K562 (cell line): ENCODE results near the gene SGIP1. TPM values are rescaled to one million over a fixed set of nuclear protein-coding genes. Genes with fewer than 3 reads are reported as not detected.

Source experiments
- ARID1B ChIP-seq: fragments of 450-650 bp; IDR thresholded peaks from 2 replicates; pipeline ENCODE4 v1.6.1; 2016; ENCODE audit warnings: antibody characterized with exemption, mild to moderate bottlenecking, inconsistent platforms
- CBX3 ChIP-seq, 2 experiments: IDR thresholded peaks; 1 replicate in 1 of 2; 2 replicates in 1 of 2; pipeline ENCODE4 v1.6.1; 2012; ENCODE audit warnings: inconsistent platforms in 2 of 2, low read length in 2 of 2, borderline replicate concordance in 1 of 2, control low read depth in 1 of 2
- LCOR ChIP-seq: sonication (generic); formaldehyde crosslinking; IDR thresholded peaks from 2 replicates; pipeline ENCODE4 v1.8.0; 2022; ENCODE audit warnings: mild to moderate bottlenecking, missing genetic modification reagents
- LEF1 ChIP-seq: fragments of 450-650 bp; IDR thresholded peaks from 2 replicates; pipeline ENCODE4 v1.6.1; 2016; ENCODE audit warnings: mild to moderate bottlenecking
- MED1 ChIP-seq: sonication (generic); formaldehyde crosslinking; IDR thresholded peaks from 2 replicates; pipeline ENCODE4 v1.8.1; 2023; ENCODE audit warnings: missing genetic modification reagents, borderline replicate concordance
- NUFIP1 ChIP-seq: fragments of 450-650 bp; IDR thresholded peaks from 2 replicates; pipeline ENCODE4 v1.6.1; 2018; ENCODE audit not compliant: partially characterized antibody
- RBM25 ChIP-seq: fragments of 200-400 bp; formaldehyde crosslinking; IDR thresholded peaks from 2 replicates; pipeline ENCODE4 v1.6.1; 2018; ENCODE audit warnings: low read length, low read depth, moderate library complexity; ENCODE audit not compliant: severe bottlenecking
- REST ChIP-seq, 2 experiments: fragments of 450-650 bp; formaldehyde crosslinking in 1 of 2; IDR thresholded peaks; 2 replicates each; pipeline versions ENCODE4 v1.4.0 to v1.6.1; 2014 to 2020; ENCODE audit warnings: mild to moderate bottlenecking in 2 of 2, borderline replicate concordance in 1 of 2, low read depth in 1 of 2
- SMAD3 ChIP-seq: fragments of 450-650 bp; formaldehyde crosslinking; conservative IDR thresholded peaks from 2 replicates; pipeline ENCODE4 v1.4.0; 2020; ENCODE audit warnings: mild to moderate bottlenecking
- SMARCC2 ChIP-seq: fragments of 450-650 bp; IDR thresholded peaks from 2 replicates; pipeline ENCODE4 v1.6.1; 2017; ENCODE audit warnings: antibody characterized with exemption, moderate library complexity, mild to moderate bottlenecking, low read depth
- TAF9B ChIP-seq: fragments of 450-650 bp; IDR thresholded peaks from 2 replicates; pipeline ENCODE4 v1.6.1; 2018; ENCODE audit warnings: mild to moderate bottlenecking; ENCODE audit not compliant: partially characterized antibody
- TAL1 ChIP-seq: fragments of 450-650 bp; IDR thresholded peaks from 2 replicates; pipeline ENCODE4 v1.6.1; 2016; ENCODE audit warnings: mild to moderate bottlenecking
- TRIM24 ChIP-seq, 2 experiments: fragments of 450-650 bp; IDR thresholded peaks; 2 replicates each; pipeline ENCODE4 v1.6.1; 2016
- ZKSCAN8 ChIP-seq: fragments of 200-800 bp; sonication (Bioruptor generic); IDR thresholded peaks from 2 replicates; pipeline ENCODE4 v1.6.1; 2016; ENCODE audit warnings: missing genetic modification characterization, missing compliant biosample characterization
- polyA plus RNA-seq, 8 experiments: library from polyadenylated mRNA; depleted of rRNA in 4 of 8; stranded (reverse) in 5 of 8; unstranded in 3 of 8; fragments of >200 nt; fragmentation: Nextera tagmentation in 2 of 8; fragmentation: Illumina TruSeq in 1 of 8; extraction: Ambion mirVana in 2 of 8; extraction: Trizol in 1 of 8; gene quantifications; 2 replicates each; pipeline versions ENCODE4 v1.2.1 to v1.2.3, GENCODE V29; 2011 to 2014; ENCODE audit warnings: inconsistent platforms in 1 of 8, missing spikeins in 1 of 8
- total RNA-seq, 7 experiments: library from RNA; depleted of rRNA in 6 of 7; stranded (reverse); fragments of >200 nt in 6 of 7; fragmentation: Illumina TruSeq in 2 of 7; extraction: Trizol in 2 of 7; gene quantifications; 2 replicates each; pipeline versions ENCODE4 v1.2.1 to v1.2.3, GENCODE V29; 2011 to 2021; ENCODE audit warnings: low replicate concordance in 1 of 7
- TF ChIP-seq, protein P1 (sequence below): fragments of 200-400 bp; formaldehyde crosslinking; IDR thresholded peaks from 2 replicates; pipeline ENCODE4 v1.6.1; 2017; ENCODE audit warnings: mild to moderate bottlenecking, low read depth, low read length, moderate library complexity
- TF ChIP-seq, protein P2 (sequence below), 3 experiments: IDR thresholded peaks in 2 of 3; conservative IDR thresholded peaks in 1 of 3; 2 replicates each; pipeline ENCODE4 v1.5.1; 2011 to 2012; ENCODE audit warnings: low read length in 3 of 3, mild to moderate bottlenecking in 3 of 3, control low read depth in 2 of 3, improper control_type of control experiment in 1 of 3, inconsistent platforms in 1 of 3, low read depth in 1 of 3, mixed read lengths in 1 of 3, moderate library complexity in 1 of 3; ENCODE audit not compliant: insufficient read depth in 2 of 3

Gene SGIP1
- total and polyA plus RNA-seq, 9 of the 15 experiments (the other 6 are each of a cell fraction or from before 2014, with no cell fraction given): 0.07 to 0.35 TPM; not detected in 7

DNA sequence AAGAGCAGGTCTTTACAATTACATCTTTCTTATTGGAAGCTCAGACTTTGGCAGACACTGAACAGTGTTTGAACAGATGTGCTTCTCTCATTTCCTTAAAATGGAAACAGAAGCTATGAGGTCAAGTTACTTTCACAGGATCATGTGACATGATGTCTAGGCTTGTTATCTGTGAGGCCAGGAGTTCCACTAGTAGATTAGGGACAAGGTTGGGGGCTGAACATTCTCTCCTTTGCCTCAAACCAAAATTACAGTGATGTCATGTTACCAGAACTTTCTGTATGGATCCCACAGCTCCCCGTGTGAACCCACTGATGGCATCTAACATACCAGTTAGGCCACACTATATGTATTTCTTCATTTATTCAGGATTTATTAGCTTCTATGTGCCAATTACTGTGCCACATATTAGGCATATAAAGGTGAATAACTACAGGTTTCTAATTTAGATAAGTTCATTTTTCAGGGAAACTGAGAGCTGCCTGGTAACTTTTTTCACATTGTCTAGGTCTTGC is 224.3 kb downstream of the SGIP1 start (continued):
- TF ChIP-seq, protein P1, sequence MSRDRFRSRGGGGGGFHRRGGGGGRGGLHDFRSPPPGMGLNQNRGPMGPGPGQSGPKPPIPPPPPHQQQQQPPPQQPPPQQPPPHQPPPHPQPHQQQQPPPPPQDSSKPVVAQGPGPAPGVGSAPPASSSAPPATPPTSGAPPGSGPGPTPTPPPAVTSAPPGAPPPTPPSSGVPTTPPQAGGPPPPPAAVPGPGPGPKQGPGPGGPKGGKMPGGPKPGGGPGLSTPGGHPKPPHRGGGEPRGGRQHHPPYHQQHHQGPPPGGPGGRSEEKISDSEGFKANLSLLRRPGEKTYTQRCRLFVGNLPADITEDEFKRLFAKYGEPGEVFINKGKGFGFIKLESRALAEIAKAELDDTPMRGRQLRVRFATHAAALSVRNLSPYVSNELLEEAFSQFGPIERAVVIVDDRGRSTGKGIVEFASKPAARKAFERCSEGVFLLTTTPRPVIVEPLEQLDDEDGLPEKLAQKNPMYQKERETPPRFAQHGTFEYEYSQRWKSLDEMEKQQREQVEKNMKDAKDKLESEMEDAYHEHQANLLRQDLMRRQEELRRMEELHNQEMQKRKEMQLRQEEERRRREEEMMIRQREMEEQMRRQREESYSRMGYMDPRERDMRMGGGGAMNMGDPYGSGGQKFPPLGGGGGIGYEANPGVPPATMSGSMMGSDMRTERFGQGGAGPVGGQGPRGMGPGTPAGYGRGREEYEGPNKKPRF: no peak
- TF ChIP-seq LEF1 (peak; percentile 95), SMARCC2 (peak; percentile 80), RBM25 (no peak), TAF9B (peak; percentile 54), MED1 (no peak), TRIM24 (IDR thresholded peaks at IDR 0.05) (peak; percentile 82 to 86), ARID1B (peak; percentile 97), SMAD3 (CRISPR knock-in tag) (no peak), NUFIP1 (no peak), LCOR (CRISPR knock-in tag) (peak; percentile 86), ZKSCAN8 (CRISPR knock-in tag) (no peak; the same call in 1 of the 2 replicates), TAL1 (peak; percentile 91), CBX3 (IDR thresholded peaks at IDR 0.05; ENCODE audit: borderline replicate concordance in 1 of 2, low read length in 2 of 2) (peak in 1 of 2 experiments; percentile 71; a peak in 1 of 3 replicates), REST (IDR thresholded peaks at IDR 0.05; ENCODE audit: borderline replicate concordance) (peak; percentile 60), REST (CRISPR knock-in tag; IDR thresholded peaks at IDR 0.05; ENCODE audit: low read depth) (no peak)
- TF ChIP-seq, protein P2, sequence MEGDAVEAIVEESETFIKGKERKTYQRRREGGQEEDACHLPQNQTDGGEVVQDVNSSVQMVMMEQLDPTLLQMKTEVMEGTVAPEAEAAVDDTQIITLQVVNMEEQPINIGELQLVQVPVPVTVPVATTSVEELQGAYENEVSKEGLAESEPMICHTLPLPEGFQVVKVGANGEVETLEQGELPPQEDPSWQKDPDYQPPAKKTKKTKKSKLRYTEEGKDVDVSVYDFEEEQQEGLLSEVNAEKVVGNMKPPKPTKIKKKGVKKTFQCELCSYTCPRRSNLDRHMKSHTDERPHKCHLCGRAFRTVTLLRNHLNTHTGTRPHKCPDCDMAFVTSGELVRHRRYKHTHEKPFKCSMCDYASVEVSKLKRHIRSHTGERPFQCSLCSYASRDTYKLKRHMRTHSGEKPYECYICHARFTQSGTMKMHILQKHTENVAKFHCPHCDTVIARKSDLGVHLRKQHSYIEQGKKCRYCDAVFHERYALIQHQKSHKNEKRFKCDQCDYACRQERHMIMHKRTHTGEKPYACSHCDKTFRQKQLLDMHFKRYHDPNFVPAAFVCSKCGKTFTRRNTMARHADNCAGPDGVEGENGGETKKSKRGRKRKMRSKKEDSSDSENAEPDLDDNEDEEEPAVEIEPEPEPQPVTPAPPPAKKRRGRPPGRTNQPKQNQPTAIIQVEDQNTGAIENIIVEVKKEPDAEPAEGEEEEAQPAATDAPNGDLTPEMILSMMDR (IDR thresholded peaks at IDR 0.05 in 2 of 3, conservative IDR thresholded peaks at IDR 0.05 in 1 of 3; ENCODE audit: insufficient read depth in 2 of 3, low read depth in 1 of 3, low read length in 3 of 3): no peak
